ENCODE data around the gene SIRT4. TPM values are rescaled to one million over a fixed set of nuclear protein-coding genes. Genes with fewer than 3 reads are reported as not detected.

Gene SIRT4
- polyA plus RNA-seq, 1 of the 3 experiments (the other 2 are of a cell fraction): 1.1 TPM

DNA sequence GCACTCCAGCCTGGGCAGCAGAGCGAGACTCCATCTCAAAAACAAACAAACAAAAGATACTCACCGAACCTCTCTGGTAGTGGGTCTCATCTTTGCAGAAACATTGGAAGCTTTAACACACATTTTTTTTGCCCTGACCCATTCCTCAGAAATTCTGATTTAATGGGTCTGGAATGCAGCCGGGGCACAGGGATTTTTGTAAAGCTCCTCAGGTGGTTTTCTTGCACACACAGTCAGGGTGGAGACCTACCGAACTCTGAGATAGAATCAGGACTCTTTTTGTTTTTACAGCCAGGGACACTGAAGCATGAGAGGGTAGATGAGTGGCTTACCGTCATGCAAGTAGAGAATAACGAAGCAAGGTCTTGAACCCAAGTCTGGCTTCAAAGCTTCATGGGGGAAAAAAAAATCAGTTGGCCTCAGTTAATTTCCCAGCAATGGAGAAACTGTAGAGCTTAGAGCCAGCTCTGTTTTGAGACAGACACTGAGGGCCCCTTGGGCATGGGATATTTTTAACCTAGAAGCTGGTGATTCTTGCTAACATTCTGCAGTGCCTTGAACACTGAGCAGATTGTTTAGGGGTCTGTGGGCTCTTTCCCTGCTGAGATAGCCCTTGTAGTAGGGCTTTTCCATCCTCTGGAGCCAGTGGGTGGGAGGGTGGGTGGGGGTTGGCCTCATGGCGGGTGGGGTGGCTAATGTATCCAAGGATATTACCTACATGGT lies 15.2 kb upstream of the SIRT4 start (continued):
- TF ChIP-seq, protein P1, sequence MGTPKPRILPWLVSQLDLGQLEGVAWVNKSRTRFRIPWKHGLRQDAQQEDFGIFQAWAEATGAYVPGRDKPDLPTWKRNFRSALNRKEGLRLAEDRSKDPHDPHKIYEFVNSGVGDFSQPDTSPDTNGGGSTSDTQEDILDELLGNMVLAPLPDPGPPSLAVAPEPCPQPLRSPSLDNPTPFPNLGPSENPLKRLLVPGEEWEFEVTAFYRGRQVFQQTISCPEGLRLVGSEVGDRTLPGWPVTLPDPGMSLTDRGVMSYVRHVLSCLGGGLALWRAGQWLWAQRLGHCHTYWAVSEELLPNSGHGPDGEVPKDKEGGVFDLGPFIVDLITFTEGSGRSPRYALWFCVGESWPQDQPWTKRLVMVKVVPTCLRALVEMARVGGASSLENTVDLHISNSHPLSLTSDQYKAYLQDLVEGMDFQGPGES (IDR thresholded peaks at IDR 0.05; ENCODE audit: low read depth, low read length): no peak

DNA sequence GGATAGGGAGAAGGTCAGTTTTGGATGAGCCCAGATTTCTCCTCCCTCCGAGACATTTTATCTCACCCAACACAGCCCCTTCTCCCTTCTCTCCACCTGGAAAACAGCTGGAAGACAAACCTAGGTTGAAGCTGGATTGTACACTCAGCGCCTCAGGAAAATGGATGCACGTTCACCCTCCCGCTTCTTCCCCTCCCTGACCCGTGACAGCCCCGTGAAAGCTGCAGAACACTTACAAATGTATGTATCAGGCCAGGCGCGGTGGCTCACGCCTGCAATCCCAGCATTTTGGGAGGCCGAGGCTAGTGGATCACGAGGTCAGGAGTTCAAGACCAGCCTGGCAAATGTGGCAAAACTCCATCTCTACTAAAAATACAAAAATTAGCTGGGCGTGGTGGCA lies 14.6 kb upstream of the SIRT4 start:
- DNase-seq: no peak
- Histone ChIP-seq H3K4me2 (no peak overlapping the region), H4K20me1 (ENCODE audit: insufficient read depth) (no peaks in the 10 kb centered on the region), H3F3A (replicated peaks; ENCODE audit: insufficient read depth) (peaks cover 22% of the 10 kb centered on the region), H3K9me3 (no peaks in the 10 kb centered on the region), H3K4me1 (ENCODE audit: control insufficient read depth in 1 of 2, insufficient read depth in 2 of 2, low read depth in 1 of 2, low read length in 1 of 2) (peaks cover 0 to 2% of the 10 kb centered on the region in 2 experiments; a peak in 1 of 4 replicates), H3K79me2 (ENCODE audit: insufficient read depth) (no peaks in the 10 kb centered on the region), H3K9me2 (no peaks in the 10 kb centered on the region), H2AFZ (ENCODE audit: low read depth) (no peak overlapping the region), H3K27me3 (ENCODE audit: insufficient read depth) (no peaks in the 10 kb centered on the region), H3K9ac (no peak overlapping the region), H3K27ac (ENCODE audit: low read depth in 2 of 2, low read length in 1 of 2) (no peak overlapping the region), H3K4me3 (ENCODE audit: low read depth in 2 of 2, low read length in 1 of 2) (no peak overlapping the region), H3K36me3 (replicated peaks in 1 of 2; ENCODE audit: control insufficient read depth in 1 of 2, insufficient read depth in 2 of 2, low read length in 1 of 2) (no peaks in the 10 kb centered on the region)
- WGBS (ENCODE audit: low lambda C conversion rate): 82% methylated on average over 12 of the region's 12 CpGs
- POLR2A ChIA-PET: no interaction called here
- CTCF ChIA-PET: interaction anchor here (1.8 to 3.1 kb wide), 3 partner anchors 15 to 59 kb away, joined by 5 to 27 read pairs (median 23); partner anchors contain the start of genes PXN and SIRT4
- TF ChIP-seq MXI1 (IDR thresholded peaks at IDR 0.05; ENCODE audit: low read depth, low read length) (no peak), FOXM1 (IDR thresholded peaks at IDR 0.05; ENCODE audit: low read depth) (no peak), RXRA (IDR thresholded peaks at IDR 0.05; ENCODE audit: borderline replicate concordance, low read depth) (no peak), MEF2A (IDR thresholded peaks at IDR 0.05; ENCODE audit: borderline replicate concordance, low read depth) (no peak), RCOR1 (IDR thresholded peaks at IDR 0.05; ENCODE audit: low read length) (no peak), NRF1 (IDR thresholded peaks at IDR 0.05; ENCODE audit: low read depth, low read length) (no peak), SMC3 (IDR thresholded peaks at IDR 0.05; ENCODE audit: low read depth, low read length) (no peak), RFX5 (IDR thresholded peaks at IDR 0.05; ENCODE audit: low read length) (no peak)
- TF ChIP-seq, protein P2, sequence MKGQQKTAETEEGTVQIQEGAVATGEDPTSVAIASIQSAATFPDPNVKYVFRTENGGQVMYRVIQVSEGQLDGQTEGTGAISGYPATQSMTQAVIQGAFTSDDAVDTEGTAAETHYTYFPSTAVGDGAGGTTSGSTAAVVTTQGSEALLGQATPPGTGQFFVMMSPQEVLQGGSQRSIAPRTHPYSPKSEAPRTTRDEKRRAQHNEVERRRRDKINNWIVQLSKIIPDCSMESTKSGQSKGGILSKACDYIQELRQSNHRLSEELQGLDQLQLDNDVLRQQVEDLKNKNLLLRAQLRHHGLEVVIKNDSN (IDR thresholded peaks at IDR 0.05; ENCODE audit: borderline replicate concordance, low read depth): no peak
- TF ChIP-seq, protein P3, sequence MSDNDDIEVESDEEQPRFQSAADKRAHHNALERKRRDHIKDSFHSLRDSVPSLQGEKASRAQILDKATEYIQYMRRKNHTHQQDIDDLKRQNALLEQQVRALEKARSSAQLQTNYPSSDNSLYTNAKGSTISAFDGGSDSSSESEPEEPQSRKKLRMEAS (IDR thresholded peaks at IDR 0.05; ENCODE audit: low read depth): no peak

All from SK-N-SH (cell line).